ENCODE data around the gene SCO2.

DNA sequence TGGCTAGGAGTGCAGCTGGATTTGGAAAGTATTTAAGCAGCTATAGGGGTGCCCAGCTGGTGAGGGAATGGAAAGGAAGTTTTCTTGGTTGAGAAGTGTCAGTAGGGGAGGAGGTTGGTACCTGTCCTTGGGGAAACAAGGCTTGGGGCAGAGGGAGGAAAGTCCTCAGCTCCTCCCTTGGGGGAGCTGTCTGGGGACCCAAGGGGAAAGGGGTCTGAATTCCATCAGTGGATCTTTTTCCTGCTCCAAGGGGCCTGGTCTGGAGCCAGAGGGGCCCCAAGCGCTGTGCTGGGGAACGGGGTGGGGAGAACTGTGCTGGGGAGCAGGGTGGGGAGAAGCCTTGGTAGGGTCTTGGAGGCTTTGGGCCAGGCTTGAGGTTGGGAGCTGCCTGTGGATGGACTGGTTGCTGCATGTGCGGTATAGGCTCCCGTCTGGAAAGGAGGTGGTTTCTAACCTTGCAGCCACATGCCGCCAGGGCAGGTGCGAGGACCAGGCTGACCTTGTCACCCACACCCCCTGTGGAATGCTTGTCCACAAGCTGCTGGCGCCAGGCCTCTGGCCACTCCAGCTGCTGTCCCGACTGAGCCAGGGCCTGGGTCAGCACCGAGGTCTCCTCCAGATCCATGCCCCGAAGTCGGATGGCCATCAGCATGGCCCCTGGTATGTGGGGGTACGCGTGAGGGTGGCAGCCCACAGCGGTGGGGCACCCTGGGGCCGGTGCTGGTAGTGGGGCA lies 3.5 kb upstream of the SCO2 start:
- TF ChIP-seq, protein P1, sequence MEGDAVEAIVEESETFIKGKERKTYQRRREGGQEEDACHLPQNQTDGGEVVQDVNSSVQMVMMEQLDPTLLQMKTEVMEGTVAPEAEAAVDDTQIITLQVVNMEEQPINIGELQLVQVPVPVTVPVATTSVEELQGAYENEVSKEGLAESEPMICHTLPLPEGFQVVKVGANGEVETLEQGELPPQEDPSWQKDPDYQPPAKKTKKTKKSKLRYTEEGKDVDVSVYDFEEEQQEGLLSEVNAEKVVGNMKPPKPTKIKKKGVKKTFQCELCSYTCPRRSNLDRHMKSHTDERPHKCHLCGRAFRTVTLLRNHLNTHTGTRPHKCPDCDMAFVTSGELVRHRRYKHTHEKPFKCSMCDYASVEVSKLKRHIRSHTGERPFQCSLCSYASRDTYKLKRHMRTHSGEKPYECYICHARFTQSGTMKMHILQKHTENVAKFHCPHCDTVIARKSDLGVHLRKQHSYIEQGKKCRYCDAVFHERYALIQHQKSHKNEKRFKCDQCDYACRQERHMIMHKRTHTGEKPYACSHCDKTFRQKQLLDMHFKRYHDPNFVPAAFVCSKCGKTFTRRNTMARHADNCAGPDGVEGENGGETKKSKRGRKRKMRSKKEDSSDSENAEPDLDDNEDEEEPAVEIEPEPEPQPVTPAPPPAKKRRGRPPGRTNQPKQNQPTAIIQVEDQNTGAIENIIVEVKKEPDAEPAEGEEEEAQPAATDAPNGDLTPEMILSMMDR (IDR thresholded peaks at IDR 0.05) = no peak
- TF ChIP-seq POLR2A (IDR thresholded peaks at IDR 0.05) = no peak

All from Peyer's patch (tissue), 4 donors.